GM19023 (cell line): Measurements from ENCODE around the gene TMEM88.
"Not testable (repeated sequence)": the region's sequence is repeated elsewhere in the genome, so short reads cannot be mapped to it uniquely, and the experiment has no call there.

Experiments
- ATAC-seq: cut with Tn5 transposase; IDR thresholded peaks from one replicate; pipeline ENCODE4 v1.9.1; 2021; ENCODE audit warnings: mild to moderate bottlenecking, moderate library complexity; ENCODE audit not compliant: unreplicated experiment

Gene TMEM88

GRCh38 chr17:7855660-7856010, 769 bp downstream of the TMEM88 start:
- no peak for ATAC-seq

- ATAC-seq, result no peak
These were observed 1.3 kb downstream of the TMEM88 start for GRCh38 chr17:7856011-7856810.

GRCh38 chr17:7856811-7857712, 2.2 kb downstream of the TMEM88 start, which contains the start of gene NAA38:
NAA38 (minus strand) TSS chr17:7857559; CDS start chr17:7857463, 96 bp downstream.
- peak; percentile 79 for ATAC-seq

- peak; percentile 39 for ATAC-seq
These were observed 3.1 kb downstream of the TMEM88 start, which contains the start of gene CYB5D1 for GRCh38 chr17:7857713-7858521. CYB5D1 (plus strand) TSS chr17:7858003; CDS start chr17:7858135, 132 bp downstream.

- ATAC-seq, result no peak
These were observed 3.6 kb downstream of the TMEM88 start for GRCh38 chr17:7858522-7858810.

- ATAC-seq, result no peak
These were observed 4.2 kb downstream of the TMEM88 start for GRCh38 chr17:7859028-7859427.

GRCh38 chr17:7862692-7863437, 8.0 kb downstream of the TMEM88 start:
- ATAC-seq, result no peak

- ATAC-seq, result not testable (repeated sequence)
These were observed 9.5 kb downstream of the TMEM88 start for GRCh38 chr17:7864384-7864783.

- no peak for ATAC-seq
These were observed 10.3 kb downstream of the TMEM88 start for GRCh38 chr17:7864995-7865650.

- ATAC-seq, result no peak
These were observed 13.0 kb downstream of the TMEM88 start for GRCh38 chr17:7867881-7868329.

- ATAC-seq, result no peak
These were observed 18.2 kb downstream of the TMEM88 start for GRCh38 chr17:7873051-7873450.

GRCh38 chr17:7875804-7876370, 21.0 kb downstream of the TMEM88 start:
- no peak for ATAC-seq

- ATAC-seq, result no peak
These were observed 23.4 kb downstream of the TMEM88 start for GRCh38 chr17:7878234-7878633.

- ATAC-seq, result no peak
These were observed 25.4 kb downstream of the TMEM88 start for GRCh38 chr17:7880076-7880868.

GRCh38 chr17:7881276-7882054, 26.6 kb downstream of the TMEM88 start:
- ATAC-seq, result no peak

GRCh38 chr17:7882068-7882467, 27.2 kb downstream of the TMEM88 start:
- no peak for ATAC-seq

GRCh38 chr17:7882629-7883028, 27.8 kb downstream of the TMEM88 start:
- no peak for ATAC-seq
